Fibroblast of lung (primary cell): ENCODE results near the gene F2RL3.

Source experiments
- EZH2 ChIP-seq: IDR thresholded peaks from 2 replicates; pipeline ENCODE4 v1.5.1; 2012; ENCODE audit warnings: low read length, control low read depth, mild to moderate bottlenecking; ENCODE audit errors: missing control alignments
- TF ChIP-seq, protein P1 (sequence below), 2 donors: IDR thresholded peaks in 1 of 2; conservative IDR thresholded peaks in 1 of 2; 1 replicate in 1 of 2; 2 replicates in 1 of 2; pipeline ENCODE4 v1.5.1; 2011 to 2012; ENCODE audit warnings: low read length in 2 of 2, control low read depth in 1 of 2, inconsistent platforms in 1 of 2, low read depth in 1 of 2, mild to moderate bottlenecking in 1 of 2

DNA sequence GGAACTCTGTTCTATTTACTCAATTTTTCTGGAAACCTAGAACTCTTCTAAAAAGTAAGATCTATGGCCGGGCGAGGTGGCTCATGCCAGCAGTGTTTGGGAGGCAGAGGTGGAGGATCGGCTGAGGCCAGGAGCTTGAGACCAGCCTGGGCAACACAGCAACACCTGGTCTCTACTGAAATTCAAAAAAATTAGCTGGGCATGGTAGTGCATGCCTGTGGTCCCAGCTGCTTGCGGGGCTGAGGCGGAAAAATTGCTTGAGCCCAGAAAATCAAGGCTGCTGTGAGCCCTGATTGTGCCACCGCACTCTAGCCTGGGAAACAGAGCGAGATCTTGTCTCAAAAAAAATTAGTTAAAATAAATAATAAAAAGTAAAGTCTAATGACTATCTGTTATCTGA, 28.6 kb downstream of the F2RL3 start:
- TF ChIP-seq, protein P1, sequence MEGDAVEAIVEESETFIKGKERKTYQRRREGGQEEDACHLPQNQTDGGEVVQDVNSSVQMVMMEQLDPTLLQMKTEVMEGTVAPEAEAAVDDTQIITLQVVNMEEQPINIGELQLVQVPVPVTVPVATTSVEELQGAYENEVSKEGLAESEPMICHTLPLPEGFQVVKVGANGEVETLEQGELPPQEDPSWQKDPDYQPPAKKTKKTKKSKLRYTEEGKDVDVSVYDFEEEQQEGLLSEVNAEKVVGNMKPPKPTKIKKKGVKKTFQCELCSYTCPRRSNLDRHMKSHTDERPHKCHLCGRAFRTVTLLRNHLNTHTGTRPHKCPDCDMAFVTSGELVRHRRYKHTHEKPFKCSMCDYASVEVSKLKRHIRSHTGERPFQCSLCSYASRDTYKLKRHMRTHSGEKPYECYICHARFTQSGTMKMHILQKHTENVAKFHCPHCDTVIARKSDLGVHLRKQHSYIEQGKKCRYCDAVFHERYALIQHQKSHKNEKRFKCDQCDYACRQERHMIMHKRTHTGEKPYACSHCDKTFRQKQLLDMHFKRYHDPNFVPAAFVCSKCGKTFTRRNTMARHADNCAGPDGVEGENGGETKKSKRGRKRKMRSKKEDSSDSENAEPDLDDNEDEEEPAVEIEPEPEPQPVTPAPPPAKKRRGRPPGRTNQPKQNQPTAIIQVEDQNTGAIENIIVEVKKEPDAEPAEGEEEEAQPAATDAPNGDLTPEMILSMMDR (conservative IDR thresholded peaks at IDR 0.05 in 1 of 2, IDR thresholded peaks at IDR 0.05 in 1 of 2; ENCODE audit: low read depth in 1 of 2, low read length in 2 of 2) = no peak
- no peak for TF ChIP-seq EZH2
